HCEC 1CT (cell line): ENCODE data around the gene COL20A1.

ENCODE experiments used
- DNase-seq: peaks from one replicate; pipeline ENCODE4 v3.0.0-alpha.2; 2017

COL20A1 gene

DNA sequence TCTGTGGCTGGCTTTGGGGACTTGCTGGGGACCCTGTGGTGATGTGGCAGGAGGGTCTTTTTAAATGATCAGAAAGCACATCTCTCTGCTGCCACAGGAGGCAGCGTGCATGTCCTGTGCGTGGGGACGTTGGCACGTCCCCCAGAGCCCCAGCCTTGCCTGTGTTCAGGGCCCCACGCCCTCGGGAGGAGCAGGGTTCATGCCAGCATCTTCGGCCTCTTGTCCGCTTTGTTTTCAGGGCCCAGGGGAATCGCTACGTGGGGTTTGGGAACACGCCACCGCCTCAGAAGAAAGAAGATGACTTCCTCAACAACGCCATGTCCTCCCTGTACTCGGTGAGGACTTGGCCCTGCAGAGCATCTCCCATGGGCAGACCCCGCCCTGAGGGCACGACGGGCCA, 14.3 kb upstream of the COL20A1 start:
- no peak for DNase-seq

DNA sequence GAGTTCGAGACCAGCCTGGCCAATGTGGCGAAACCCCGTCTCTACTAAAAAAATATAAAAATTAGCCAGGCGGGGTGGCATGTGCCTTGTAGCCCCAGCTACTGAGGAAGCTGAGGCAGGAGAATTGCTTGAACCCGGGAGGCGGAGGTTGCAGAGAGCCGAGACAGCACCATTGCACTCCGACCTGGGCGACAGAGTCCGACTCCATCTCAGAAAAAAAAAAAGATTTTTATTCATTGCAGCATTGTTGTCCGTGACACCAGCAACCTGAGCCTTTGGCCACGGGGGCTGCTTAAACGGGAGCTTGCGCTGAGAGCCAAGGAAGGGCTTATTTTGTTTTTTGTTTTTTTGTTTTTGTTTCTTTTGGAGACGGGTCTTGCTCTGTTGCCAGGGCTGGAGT, 13.1 kb upstream of the COL20A1 start:
- DNase-seq: no peak

DNA sequence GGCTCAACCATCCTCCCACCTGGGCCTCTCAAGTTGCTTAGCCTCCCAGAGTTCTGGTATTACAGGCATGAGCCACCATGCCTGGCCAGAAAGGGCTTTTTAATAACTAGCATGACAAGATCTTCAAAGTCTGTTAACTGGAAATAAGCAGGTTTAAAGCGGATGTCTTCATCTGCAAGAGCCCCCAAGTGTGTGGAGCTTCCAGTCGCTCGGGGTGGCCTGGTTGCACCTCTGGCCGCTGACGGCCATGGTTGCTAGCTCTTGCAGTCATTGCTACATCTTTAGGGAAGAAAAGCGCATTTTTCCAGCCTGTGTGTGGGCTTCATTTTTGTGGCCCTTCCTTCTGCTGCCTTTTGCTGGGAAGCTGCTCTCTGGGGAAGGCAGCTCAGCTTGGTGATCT, 12.6 kb upstream of the COL20A1 start:
- no peak for DNase-seq

DNA sequence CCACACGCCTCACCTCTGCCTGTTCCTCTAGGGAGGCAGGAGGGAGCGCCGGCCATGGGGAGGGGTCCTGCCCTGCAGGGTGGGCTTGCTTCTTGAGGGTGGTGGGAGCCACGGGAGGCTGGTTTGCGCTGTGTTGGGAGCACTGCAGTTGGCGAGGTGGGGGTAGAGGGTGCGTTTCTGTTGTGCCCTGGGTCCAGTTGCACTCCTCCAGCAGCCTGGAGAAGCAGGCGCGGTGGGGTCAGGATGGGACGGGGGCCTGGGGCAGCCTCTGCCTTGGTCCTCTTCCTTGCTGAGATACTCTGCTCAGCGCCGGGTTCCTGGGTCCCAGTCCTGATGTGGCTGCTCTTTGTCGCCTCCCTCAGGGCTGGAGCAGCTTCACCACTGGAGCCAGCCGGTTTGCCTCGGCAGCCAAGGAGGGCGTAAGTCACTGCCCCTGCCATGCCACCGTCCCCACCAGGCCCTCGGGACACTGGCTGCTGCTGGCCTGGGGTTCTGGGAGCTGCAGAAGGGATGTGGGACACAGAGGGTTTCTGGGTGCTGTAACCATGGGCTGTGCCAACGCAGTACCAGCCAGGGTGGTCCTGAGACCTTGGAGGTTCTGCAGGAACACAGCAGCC, 11.9 kb upstream of the COL20A1 start:
- peak; percentile 11 for DNase-seq

DNA sequence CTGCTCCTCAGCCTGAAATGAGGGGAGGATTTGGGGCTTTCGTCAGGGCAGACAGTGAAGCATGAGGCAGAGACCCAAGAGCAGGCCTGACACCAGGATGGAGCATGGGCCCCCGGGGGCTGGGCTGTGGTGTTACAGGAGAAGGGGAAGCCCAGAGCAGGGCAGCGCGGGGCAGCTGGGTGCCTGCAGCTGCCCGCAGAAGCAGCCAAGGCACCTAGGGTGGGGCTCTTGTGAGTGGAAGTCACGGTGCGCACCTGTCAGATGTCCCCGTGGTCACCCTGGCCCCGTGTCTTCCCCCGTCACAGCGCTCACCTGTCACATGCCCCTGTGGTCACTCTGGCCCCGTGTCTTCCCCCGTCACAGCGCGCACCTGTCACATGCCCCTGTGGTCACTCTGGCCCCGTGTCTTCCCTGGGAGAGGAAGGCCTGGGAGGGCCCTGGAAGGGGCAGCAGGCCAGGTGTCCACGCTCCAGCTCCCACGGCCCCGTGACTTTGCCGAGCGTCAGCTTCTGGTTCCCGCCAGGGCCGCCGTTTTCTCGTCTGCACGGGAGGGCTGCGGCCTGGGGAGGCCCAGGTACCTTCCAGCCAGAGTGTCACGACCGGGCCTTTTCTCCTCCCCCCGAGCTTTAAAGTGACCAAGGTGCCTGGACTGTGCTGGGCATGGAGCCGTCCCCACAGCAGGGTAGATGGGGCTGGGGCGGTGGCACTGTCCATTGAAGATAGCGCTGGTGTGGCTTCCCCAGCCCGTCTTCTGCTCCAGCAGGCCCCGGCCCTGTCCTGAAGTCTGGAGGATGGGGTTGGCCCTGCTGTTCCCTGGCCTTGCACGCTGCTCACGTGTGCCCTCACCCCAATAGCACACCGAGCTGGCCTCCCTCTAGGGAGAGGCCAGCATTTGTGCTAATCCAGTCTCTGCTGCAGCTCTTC, 11.0 kb upstream of the COL20A1 start:
- DNase-seq: no peak

DNA sequence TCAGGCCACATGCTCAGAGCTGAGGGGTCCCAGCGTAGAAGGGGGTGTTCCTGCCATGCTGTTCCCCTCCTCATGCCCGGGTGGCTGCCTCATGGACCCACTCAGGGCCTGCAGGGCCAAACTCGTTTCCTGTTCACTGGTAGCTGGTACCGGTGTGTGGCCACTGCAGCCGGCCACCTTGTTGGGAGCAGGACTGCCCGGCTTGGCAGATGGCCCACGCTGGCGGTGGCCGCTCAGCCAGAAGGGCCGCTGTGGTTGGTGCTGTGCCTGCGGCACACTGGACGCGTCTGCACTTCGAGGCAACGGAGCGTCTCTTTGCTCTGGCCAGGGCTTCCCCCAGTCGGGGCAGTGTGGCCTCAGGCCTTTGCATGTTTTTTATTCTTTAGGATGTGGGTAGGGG, 10.0 kb upstream of the COL20A1 start:
- no peak for DNase-seq

DNA sequence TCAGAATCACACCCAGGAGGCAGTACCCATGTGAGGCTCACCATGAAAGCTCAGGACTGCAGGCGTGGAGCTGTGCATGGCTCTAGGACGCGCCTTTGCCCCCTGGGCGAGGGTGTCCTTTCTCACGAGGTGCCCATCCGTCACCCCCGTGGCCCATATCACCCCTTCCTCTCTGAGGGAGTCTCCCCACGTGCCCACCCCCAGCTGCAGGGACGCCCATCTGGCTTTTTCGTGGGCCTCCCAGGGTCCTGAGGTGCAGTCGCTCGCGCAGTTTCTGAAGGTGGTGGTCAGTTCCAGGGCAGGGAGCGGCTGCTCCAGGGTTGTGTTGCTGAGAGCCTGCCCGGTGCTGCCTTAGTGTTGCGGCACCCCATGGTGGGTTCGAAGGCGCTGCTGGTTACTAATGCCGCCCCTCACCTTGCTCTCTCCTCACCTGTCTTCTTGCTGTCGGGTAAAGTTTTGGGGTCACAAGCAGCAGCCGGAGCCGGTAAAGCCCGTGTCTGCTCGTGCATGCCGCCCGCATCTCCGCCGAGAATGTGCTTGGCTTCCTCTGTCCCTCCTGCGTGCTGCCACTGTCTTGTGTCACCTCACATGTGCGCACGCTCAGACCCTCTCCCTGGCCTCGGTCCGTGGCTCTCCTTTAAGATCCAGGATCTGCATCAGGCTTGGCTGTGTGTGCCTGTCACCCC, 9.4 kb upstream of the COL20A1 start:
- no peak for DNase-seq

DNA sequence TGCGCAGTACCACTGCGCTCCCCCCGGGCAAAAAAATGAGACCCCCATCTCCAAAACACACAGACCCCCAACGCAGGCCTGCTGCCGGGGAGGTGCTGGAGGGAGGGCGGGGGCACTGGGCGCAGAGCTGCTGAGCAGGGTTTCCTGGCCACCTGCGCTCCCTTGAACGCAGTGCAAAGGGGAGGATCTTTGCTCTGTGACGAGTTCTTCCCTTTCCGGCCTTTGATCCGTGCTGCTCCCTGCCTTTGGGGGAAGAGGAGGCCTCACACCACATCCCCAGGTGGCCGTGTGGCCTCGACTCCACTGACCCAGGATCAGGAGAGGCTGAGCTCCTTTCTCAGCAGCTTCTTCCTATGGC, 8.9 kb upstream of the COL20A1 start:
- DNase-seq: no peak

DNA sequence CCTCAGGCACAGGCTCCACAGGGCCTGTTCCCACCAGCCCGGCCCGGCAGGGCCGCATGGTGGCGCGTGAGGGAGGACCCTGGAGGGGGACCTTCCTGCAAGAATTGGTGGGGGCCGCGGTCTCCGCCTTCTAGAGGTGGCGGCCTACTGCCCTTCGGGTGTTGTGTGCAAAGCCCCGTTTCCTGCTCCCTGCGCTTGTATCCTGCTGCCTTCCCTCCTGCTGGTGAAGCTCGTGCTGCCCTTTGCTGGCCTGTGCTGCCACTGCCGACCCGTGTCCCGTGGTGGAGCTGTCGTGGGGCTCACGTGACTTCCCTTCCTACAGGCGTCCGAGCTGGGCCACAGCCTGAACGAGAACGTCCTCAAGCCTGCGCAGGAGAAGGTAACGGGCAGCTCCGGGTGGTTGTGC, 8.4 kb upstream of the COL20A1 start:
- no peak for DNase-seq

DNA sequence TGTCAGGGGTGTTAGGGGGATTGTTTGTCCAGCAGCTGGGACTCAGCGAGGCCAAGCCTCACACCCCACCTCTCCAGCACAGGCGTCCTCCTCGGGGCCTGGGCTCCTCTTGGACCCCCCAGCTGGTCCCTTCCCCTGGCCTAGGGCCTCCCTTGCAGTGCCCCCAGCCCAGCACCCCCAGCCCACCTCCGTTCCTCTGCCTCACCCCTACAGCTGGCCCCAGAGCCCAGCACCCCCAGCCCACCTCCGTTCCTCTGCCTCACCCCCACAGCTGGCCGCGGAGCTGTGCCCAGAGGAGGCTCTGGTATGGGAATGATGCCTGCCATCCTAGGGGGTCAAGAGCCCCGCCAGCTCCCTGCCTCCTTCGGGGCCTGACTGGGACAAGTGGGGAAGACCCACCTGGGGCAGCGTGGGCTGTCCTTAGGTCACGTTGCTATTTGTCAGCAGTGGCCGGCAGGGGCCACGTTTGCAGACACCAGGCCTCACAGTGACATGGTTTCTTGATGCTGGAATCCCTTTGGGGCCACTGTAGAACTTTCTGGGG, 7.9 kb upstream of the COL20A1 start:
- DNase-seq: no peak

DNA sequence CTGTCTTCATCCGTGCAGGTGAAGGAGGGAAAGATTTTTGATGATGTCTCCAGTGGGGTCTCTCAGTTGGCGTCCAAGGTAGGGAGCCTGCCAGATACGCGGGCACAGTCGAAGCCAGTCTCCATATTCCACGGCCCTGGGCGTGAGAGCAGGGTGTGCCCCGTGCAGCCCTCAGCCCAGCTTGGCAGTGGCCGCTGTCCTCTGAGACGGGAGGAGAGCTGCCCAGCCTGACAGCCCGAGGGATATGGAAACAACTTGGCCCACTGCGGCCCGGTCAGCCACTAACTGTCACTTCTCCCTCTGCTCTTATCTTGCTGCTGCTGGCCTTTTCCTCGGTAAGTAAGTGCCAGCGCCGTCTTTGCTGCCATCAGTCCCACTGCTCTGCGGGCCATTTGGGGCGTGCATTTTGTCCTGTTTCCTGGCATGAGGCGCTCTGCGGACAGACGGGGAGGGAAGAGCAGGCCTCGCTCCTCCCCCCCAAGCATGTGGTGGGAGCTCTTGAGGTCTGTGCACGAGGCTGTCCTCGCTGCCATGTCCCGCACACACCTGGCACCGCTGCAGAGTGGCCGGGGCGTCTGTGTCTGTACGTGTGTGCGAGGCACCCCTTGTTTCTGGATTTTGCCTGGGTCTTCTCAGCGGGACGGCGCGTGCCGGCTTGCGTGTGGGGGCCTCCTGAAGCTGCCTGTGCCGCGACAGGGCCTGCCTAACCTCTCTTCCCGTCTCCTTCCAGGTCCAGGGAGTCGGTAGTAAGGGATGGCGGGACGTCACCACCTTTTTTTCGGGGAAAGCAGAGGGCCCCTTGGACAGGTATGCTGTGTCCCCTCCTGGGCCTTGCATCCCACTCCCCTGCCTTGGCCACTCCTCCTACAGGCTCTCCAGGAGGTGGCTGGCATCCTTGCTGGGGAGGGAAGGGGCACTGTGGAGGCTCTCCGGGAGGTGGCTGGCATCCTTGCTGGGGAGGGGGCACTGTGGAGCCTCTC, 7.1 kb upstream of the COL20A1 start:
- no peak for DNase-seq

DNA sequence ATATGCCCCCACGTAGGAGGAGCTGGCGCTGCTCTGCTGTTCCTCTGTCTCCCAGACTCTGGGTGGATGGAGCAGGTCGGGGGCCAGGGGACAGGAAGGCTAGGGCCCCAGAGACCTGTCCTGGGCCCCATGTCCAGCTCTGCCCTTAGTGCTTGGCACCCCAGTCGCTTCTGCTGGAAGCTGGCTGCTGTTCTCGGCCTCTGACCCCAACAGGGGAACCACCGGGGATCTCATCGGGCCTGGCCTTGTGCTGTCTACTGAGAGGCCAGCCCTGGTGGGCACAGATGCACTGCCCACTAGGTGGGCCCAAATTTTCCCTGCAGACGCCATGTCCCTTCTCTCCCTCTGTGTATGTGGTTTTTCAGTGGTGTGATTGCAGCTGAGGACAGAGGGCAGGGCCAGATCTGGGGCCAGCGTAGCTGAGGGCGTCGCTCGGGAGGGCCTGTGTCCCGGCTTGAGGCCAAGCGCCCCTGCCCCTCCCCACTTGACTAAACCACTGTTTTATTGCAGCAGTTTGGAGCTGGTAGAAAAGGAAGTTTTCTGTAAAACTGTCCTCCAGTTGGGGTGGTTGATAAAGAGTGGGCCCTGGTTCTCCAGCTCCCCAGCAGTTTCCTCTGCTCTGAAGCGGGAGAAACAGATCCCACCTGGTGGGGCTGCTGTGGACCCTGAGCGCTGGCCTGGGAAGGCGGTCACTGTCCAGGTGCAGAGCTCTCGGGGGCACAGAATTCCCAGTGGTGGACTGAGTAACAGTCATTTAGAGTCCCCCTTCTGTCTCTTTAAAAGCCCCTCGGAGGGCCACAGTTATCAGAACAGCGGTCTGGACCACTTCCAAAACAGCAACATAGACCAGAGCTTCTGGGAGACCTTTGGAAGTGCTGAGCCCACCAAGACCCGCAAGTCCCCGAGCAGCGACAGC, 5.9 kb upstream of the COL20A1 start:
- no peak for DNase-seq

DNA sequence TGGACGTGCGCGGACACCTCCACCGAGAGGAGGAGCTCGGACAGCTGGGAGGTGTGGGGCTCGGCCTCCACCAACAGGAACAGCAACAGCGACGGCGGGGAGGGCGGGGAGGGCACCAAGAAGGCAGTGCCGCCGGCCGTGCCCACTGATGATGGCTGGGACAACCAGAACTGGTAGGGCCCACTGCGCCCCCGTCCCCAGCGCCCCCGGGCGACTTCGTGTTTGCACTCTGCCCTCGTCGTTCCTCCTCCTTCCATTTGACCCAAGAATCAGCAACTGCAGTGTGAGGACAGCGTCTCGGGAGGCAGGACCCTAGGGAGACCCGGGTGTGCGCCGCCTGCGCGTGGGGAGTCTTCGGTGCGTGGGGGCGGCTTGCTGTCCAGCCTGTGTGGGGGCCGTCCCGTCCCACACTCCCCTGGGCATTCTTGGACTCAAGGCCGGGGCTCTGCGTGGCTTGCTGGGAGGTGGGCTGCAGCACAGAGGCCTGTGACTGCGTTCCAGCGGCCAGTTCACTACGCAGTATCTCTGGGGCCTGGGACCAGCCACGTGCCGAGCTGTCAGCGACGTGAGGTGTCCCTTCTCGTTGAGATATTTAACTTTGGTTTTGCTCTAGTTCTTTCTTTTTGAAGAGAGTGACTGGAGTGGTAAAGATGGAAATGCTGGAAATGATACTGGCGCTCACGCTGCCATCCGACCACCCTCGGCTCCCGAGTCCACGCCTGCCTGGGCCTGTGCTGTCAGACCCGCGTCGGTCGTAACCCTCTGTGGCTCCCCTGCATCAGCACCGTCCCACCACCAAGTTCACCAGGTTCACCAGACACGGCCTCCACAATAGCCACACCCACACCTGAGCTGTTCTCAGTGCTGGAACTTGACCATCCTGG, 5.0 kb upstream of the COL20A1 start:
- DNase-seq: no peak

DNA sequence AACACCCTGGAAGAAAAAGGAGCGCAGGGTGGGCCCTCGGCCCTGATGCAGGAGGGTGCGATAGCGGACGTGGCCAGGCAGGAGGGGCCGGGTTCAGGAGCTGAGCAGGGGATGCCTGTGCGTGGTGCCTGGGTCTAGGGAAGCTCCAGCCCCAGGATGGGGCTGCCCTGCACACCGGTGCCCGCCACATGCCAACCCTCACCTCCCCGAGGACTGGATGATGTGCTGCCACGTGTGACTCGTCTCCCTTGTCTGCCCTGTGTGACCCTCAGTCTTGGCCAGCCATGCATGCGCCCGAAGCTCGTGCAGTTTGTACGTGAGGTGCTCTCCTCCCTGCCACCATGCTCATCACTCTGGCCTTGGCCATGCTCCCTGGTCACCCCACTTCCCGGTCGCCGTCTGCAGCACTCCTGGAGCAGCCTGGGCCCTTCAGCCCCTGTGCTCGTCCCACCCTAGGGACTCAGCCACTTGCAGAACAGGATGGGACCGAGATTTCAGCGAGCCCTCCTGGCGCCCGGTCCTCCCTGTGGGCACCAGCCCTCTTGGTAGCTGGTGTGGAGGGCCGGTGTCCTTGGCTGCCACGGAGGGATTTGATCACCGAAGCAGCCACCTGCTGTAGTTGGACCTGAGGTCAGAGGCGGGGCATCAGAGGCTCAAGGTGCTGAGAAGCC, 4.3 kb upstream of the COL20A1 start:
- DNase-seq: no peak

DNA sequence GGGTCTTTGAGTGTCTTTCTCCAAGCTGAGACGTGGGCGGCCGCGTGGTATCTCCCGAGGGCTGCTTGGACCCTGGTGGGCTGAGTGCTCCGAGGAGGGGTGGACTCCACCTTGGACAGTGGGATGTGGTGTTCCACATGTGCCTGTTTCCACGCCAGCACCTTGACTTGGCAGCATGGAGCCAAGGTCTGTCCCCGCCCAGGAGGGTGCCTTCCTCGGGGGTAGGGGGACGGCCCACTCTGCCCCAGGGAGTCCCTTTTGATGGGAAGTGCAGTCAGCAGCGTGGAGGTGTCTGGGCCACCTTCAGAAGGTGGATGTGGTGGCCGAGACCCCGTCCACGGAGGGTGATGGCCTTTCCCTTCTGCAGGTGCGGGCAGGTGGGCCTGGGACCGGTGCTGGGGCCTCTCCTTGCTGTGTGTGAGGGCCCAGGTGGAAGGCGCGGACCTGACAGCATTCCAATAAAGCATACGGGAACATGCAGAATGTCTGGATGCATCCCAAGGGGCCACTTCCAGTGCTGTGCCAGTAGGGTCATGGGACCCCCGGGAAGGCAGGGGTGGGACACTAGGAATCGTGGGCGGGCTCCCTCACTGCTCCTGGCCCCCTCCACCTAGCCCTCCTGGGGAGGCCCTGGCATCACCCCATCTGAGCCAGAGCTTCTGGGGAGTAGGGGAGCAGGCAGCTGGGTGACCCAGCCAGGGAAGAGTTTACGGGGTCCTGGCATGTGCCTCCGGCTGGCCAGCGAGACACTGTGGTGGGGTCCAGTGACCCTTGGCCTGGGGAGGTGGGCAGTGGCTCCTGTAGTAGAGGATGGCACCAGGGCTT, 3.5 kb upstream of the COL20A1 start:
- DNase-seq: no peak

DNA sequence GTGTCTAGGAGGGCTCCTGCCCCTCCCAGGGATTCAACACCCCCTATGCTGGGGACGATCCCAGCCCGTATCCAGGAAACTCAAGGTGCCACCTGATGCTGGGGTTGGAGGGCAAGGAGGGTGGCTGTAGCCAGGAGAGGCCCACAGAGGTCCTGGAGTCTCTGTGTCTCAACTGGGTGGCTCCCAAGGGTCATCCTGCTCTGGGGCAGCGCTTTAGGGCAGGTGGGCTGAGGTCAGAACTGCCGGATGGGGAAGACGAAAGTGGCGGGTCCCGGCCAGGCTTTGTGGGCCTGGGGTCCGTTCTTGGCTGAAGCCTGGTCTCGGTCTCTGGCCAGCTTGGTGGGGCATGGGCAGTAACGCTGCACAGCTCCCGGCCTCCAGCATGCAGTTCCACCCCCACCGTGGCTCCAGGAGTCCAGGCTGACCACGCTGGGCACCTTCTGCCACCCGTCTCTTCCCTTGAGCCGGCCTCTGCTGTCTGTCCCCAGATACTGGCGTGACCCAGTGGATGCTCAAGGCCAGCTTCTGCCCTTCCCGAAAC, 2.8 kb upstream of the COL20A1 start:
- no peak for DNase-seq

DNA sequence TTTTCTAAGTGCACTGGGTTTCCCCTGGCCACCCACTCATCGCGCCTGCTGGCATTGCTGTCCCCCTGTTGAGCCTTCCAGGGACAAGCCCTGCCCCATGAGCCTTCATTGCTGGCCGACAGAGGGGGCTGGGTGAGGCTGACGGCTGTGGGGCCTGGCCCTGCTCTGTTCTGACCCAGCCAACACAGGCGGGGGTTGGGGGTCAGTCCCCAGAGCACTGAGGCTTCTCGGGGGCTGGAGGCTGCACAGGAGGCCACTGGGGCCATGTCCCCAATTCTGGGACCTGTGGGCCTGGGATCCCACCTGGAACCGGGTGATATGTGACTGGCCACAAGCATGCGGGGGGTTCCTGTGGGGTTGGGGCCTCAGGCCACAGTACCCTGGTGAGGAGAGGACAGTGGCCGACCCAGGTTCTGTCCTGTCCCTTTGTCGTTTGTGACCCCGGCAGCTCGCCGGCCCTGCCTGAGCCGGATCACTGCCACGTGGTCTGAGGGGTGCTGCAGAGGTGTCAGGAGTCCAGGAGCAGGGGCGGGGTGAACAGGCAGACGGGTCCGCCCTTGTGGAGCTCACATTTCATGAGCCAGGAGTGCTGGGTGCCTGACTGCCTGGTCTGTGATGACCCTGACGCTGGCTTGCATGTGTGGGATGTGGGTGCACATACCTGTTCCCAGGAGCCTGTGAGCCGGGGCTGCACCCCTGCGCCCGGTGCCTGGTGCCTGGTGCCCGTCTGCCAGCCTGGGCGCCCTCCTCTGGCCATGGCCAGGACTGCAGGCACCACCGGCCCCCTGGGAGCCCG, 2.1 kb upstream of the COL20A1 start:
- no peak for DNase-seq

DNA sequence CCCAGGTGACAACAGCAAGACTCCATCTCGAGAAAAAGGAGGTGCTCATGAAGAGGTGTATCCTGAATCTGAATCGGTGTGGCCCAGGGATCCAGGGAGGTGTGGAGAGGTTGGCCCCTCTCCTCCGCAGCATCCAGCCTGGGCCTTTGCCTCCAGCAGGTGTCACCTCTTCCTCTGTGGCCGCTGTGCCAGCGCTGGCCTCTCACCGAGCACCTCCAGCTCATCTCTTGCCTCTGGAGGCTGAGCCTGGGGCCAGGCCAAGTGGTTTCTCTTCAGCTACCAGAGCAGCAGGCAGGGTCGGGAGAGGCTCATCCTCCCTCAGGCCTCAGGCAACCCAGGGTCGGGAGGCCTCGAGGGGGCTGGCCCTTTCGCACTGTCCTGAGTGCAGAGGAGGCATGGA, 1.2 kb upstream of the COL20A1 start:
- no peak for DNase-seq
